Measurements from ENCODE around the gene ELL. TPM values are rescaled to one million over a fixed set of nuclear protein-coding genes. Genes with fewer than 3 reads are reported as not detected.

ELL gene
- total and polyA plus RNA-seq, 2 donors from 2014 or later, result 5.7 to 25.2 TPM

- Histone ChIP-seq H3K9ac (ENCODE audit: low read length in 3 of 3) (peak overlapping the region in 1 of 3 donors; percentile 44), H3K9me3 (ENCODE audit: control insufficient read depth in 2 of 3, insufficient read depth in 1 of 3, low read length in 3 of 3) (no peaks in the 10 kb centered on the region), H3K27me3 (ENCODE audit: control insufficient read depth, insufficient read depth, low read length) (no peaks in the 10 kb centered on the region), H3K27ac (ENCODE audit: low read depth in 2 of 2, low read length in 2 of 2) (peak overlapping the region; percentile 75 to 79), H3K4me3 (ENCODE audit: low read length in 3 of 3) (peak overlapping the region in 1 of 3 donors; percentile 13), H3K36me3 (ENCODE audit: control insufficient read depth in 2 of 3, insufficient read depth in 3 of 3, low read length in 3 of 3) (peaks cover 0 to 7% (median 0%) of the 10 kb centered on the region in 3 donors), H3K4me1 (ENCODE audit: control insufficient read depth in 2 of 3, insufficient read depth in 2 of 3, low read depth in 1 of 3, low read length in 3 of 3) (peaks cover 0 to 58% (median 38%) of the 10 kb centered on the region in 3 donors)
- TF ChIP-seq CTCF (IDR thresholded peaks at IDR 0.05; ENCODE audit: borderline replicate concordance, extremely low read depth, insufficient read depth), result peak; percentile 86
- intact Hi-C loops (cut with DNase I), result no loop called here
- FAIRE-seq, result no peak
- peak; percentile 81 to 87 (median 85) for DNase-seq
Measured at GRCh38 chr19:18469069-18469846, 52.6 kb downstream of the ELL start.

DNA sequence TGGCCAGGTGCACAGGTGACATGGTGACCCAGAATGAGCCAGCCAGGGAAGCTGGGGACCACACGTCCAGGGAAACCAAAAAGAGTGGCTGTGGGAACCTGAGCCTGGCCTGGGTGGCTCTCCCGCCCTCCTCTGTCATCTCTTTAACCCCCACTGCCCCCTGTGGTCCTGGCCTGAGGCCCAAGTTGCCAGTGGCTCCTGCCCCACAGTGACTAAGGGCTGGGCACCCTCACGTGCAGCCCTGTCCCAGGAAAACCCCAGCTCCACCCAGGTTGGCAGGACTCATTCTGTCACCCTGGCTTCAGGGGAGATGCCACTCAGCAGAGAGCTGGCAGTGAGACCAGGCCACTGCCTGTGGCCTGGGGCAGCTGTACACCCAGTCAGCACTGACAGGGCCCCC is 53.4 kb downstream of the ELL start:
- no peak for TF ChIP-seq CTCF (IDR thresholded peaks at IDR 0.05; ENCODE audit: borderline replicate concordance, extremely low read depth, insufficient read depth)
- peaks cover 0 to 55% (median 38%) of the 10 kb centered on the region in 3 donors for H3K4me1 ChIP-seq (ENCODE audit: control insufficient read depth in 2 of 3, insufficient read depth in 2 of 3, low read depth in 1 of 3, low read length in 3 of 3)
- H3K9ac ChIP-seq (ENCODE audit: low read length in 3 of 3), result peak overlapping the region in 1 of 3 donors; percentile 44

GRCh38 chr19:18467978-18468377 is 53.9 kb downstream of the ELL start:
- peak overlapping the region; percentile 59 to 75 for H3K27ac ChIP-seq (ENCODE audit: low read depth in 2 of 2, low read length in 2 of 2)
- H3K4me3 ChIP-seq (ENCODE audit: low read length in 3 of 3), result no peak overlapping the region
- DNase-seq (no peak), FAIRE-seq (no peak)
- no peaks in the 10 kb centered on the region for H3K9me3 ChIP-seq (ENCODE audit: control insufficient read depth in 2 of 3, insufficient read depth in 1 of 3, low read length in 3 of 3)
- no peaks in the 10 kb centered on the region for H3K27me3 ChIP-seq (ENCODE audit: control insufficient read depth, insufficient read depth, low read length)
- peak overlapping the region in 1 of 3 donors; percentile 44 for H3K9ac ChIP-seq (ENCODE audit: low read length in 3 of 3)
- H3K36me3 ChIP-seq (ENCODE audit: control insufficient read depth in 2 of 3, insufficient read depth in 3 of 3, low read length in 3 of 3), result peaks cover 0 to 7% (median under 1%) of the 10 kb centered on the region in 3 donors
- no peak for TF ChIP-seq CTCF (IDR thresholded peaks at IDR 0.05; ENCODE audit: borderline replicate concordance, extremely low read depth, insufficient read depth)
- peaks cover 0 to 55% (median 38%) of the 10 kb centered on the region in 3 donors for H3K4me1 ChIP-seq (ENCODE audit: control insufficient read depth in 2 of 3, insufficient read depth in 2 of 3, low read depth in 1 of 3, low read length in 3 of 3)
- intact Hi-C loops (cut with DNase I), result no loop called here

More for the DNA sequence above, 53.4 kb downstream of the ELL start:
- peak in 1 of 5 donors; percentile 83 for DNase-seq
- no peaks in the 10 kb centered on the region for H3K9me3 ChIP-seq (ENCODE audit: control insufficient read depth in 2 of 3, insufficient read depth in 1 of 3, low read length in 3 of 3)
- H3K36me3 ChIP-seq (ENCODE audit: control insufficient read depth in 2 of 3, insufficient read depth in 3 of 3, low read length in 3 of 3), result peaks cover 0 to 7% (median 0%) of the 10 kb centered on the region in 3 donors
- H3K27ac ChIP-seq (ENCODE audit: low read depth in 2 of 2, low read length in 2 of 2), result peak overlapping the region; percentile 59 to 75
- no peak overlapping the region for H3K4me3 ChIP-seq (ENCODE audit: low read length in 3 of 3)
- FAIRE-seq, result no peak
- H3K27me3 ChIP-seq (ENCODE audit: control insufficient read depth, insufficient read depth, low read length), result no peaks in the 10 kb centered on the region
- intact Hi-C loops (cut with DNase I), result no loop called here

Measured in kidney (tissue), 14 donors.